Suppressor macrophage treated with lipopolysaccharide for 1 hour (primary cell): Measurements from ENCODE around the gene FEM1B.

Experiments
- DNase-seq, 3 donors: peaks; one replicate each; pipeline ENCODE4 v3.0.0-alpha.2; 2020 to 2022

FEM1B gene

GRCh38 chr15:68326711-68327354, 49.3 kb downstream of the FEM1B start:
- peak; percentile 57 to 72 (median 63) for DNase-seq

- DNase-seq = peak in 2 of 3 donors; percentile 64 to 65
Measured at GRCh38 chr15:68328443-68328842, 50.9 kb downstream of the FEM1B start.

GRCh38 chr15:68328964-68329363, 51.4 kb downstream of the FEM1B start:
- DNase-seq = no peak

- DNase-seq = no peak
Measured at GRCh38 chr15:68330416-68330815, 52.9 kb downstream of the FEM1B start.

- DNase-seq = no peak
Measured at GRCh38 chr15:68330901-68331300, 53.4 kb downstream of the FEM1B start.

- DNase-seq = no peak
Measured at GRCh38 chr15:68332266-68332665, 54.7 kb downstream of the FEM1B start.

- DNase-seq = peak; percentile 86 to 88 (median 87)
Measured at GRCh38 chr15:68333775-68334470, 56.4 kb downstream of the FEM1B start.

GRCh38 chr15:68334661-68335124, 57.1 kb downstream of the FEM1B start:
- DNase-seq = peak; percentile 67 to 72 (median 72)

GRCh38 chr15:68335251-68335650, 57.7 kb downstream of the FEM1B start:
- DNase-seq = no peak

- no peak for DNase-seq
Measured at GRCh38 chr15:68335655-68336054, 58.1 kb downstream of the FEM1B start.

GRCh38 chr15:68336516-68336915, 59.0 kb downstream of the FEM1B start:
- DNase-seq = no peak

GRCh38 chr15:68337826-68338225, 60.3 kb downstream of the FEM1B start:
- DNase-seq = peak in 2 of 3 donors; percentile 40 to 46

- DNase-seq = no peak
Measured at GRCh38 chr15:68339481-68339880, 61.9 kb downstream of the FEM1B start.

GRCh38 chr15:68340726-68341671, 63.5 kb downstream of the FEM1B start:
- DNase-seq = no peak

GRCh38 chr15:68341760-68342725, 64.5 kb downstream of the FEM1B start:
- DNase-seq = peak; percentile 76 to 89 (median 85)

GRCh38 chr15:68343579-68344225, 66.2 kb downstream of the FEM1B start:
- no peak for DNase-seq

- DNase-seq = no peak
Measured at GRCh38 chr15:68344600-68344999, 67.1 kb downstream of the FEM1B start.
